Heart left ventricle (tissue), 13 donors: ENCODE results near the gene CFH.

Source experiments
- CTCF ChIP-seq, 12 donors: fragments of 200-600 bp; sonication (generic) in 4 of 12; IDR thresholded peaks; one replicate each; pipeline versions ENCODE4 v1.5.0 to v1.8.0; 2018 to 2022; ENCODE audit warnings: antibody characterized with exemption in 12 of 12, mild to moderate bottlenecking in 5 of 12
- POLR2A ChIP-seq, 2 donors: fragments of 450-650 bp; IDR thresholded peaks; one replicate each; pipeline ENCODE4 v1.6.1; 2017; ENCODE audit warnings: antibody characterized with exemption in 2 of 2, mild to moderate bottlenecking in 2 of 2, moderate library complexity in 2 of 2
- donor health status: ischemic (EF 13 %, LVEDD 7.1; RV severe dilation, severe dysfunction).
- donor health status: DM: no; HTN: yes; CAD: no.
- donor health status: DM: no; HTN: no; CAD: no.
- donor health status: ischemic (EF 25% LVEDD 6.9; RV normal size, moderate dysfunction).
- donor health status: ischemic (EF 25% LVEDD 5.7; RV mildly dilated, moderate dysfunction).
- donor health status: ischemic (EF 35%, LVEDD 5.7; RV mildly dilated, moderate dysfunction).
- donor health status: nonischemic (EF 11% LVEDD 7.7; RV severe dilation, severe dysfunction).
- donor health status: DM: yes; HTN: yes; CAD: no.
- donor health status: PGD.
- donor health status: ischemic (EF 29% LVEDD 5.4; RV normal size, mild dysfunction).
- donor health status: nonischemic (EF 23%, LVEDD 6.1; RV moderate dilation, normal function).

DNA sequence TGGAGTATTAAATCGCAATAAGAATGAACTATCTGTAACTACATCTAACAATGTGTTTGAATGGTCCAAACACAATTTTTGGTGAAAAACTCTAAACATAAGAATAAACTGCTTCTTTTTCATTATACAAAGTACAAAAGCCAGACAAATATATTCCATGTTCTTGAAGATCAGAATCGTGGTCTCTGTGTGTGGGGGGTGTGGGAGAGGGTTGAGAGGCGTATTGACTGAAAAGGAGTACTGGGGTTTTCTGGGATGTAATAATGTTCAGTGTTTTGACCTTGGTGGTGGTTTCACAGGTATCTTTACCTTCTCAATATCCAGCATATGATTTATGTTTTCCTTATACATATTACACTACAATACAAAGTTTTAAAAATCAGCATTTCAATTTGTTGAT lies 764 bp upstream of the CFH start:
- no peak for TF ChIP-seq POLR2A (IDR thresholded peaks at IDR 0.05)
- no peak for TF ChIP-seq CTCF (IDR thresholded peaks at IDR 0.05)
